ENCODE measurements around the gene UBXN10.

DNA sequence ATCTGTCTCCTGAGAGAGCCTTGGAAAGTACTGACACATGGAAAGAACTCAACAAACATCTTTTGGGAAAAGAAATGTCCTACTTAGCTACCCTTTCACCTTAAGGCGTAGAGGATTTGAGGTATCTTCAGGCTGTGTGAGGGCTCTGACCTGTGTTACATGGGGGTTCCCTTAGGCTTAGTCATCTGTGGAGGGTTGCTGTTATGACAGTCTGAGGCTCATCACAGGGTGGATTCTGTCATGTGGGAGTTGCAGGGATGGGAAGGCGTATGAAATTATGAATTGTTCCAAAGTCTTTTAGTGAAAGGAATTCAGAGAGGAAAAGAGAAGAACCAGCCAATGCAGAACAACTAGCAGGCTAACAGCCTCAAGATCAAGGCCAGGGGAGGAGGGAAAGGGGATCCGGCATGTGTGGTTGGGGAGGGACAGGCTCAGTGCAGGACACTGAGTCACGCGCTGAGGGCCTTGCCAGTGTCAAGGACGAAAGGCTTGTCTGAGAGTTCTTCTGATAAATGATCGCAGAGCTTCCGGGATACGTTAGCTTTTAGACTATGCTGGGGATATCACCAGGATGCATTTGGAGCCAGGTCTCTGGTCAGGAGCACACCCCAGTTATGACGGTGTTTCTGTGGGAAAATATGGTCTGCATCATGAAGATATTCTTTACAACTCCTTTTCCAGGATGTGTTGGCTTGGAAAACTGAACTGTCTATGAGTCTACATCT is 25.0 kb downstream of the UBXN10 start:
- TF ChIP-seq, protein P1, sequence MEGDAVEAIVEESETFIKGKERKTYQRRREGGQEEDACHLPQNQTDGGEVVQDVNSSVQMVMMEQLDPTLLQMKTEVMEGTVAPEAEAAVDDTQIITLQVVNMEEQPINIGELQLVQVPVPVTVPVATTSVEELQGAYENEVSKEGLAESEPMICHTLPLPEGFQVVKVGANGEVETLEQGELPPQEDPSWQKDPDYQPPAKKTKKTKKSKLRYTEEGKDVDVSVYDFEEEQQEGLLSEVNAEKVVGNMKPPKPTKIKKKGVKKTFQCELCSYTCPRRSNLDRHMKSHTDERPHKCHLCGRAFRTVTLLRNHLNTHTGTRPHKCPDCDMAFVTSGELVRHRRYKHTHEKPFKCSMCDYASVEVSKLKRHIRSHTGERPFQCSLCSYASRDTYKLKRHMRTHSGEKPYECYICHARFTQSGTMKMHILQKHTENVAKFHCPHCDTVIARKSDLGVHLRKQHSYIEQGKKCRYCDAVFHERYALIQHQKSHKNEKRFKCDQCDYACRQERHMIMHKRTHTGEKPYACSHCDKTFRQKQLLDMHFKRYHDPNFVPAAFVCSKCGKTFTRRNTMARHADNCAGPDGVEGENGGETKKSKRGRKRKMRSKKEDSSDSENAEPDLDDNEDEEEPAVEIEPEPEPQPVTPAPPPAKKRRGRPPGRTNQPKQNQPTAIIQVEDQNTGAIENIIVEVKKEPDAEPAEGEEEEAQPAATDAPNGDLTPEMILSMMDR (IDR thresholded peaks at IDR 0.05): no peak
- TF ChIP-seq POLR2A (IDR thresholded peaks at IDR 0.05): peak in 1 of 2 donors; percentile 7
